GM12878 (cell line): ENCODE data around the gene GARIN3. TPM values are rescaled to one million over a fixed set of nuclear protein-coding genes. Genes with fewer than 3 reads are reported as not detected.

ENCODE experiments used
- ATAC-seq: fragments of 200-7000 bp; cut with Tn5 transposase; 3 replicates; pipeline ENCODE4 v1.9.1; 2020; ENCODE audit warnings: mild to moderate bottlenecking, moderate library complexity
- BruUV-seq: library from RNA; stranded (reverse); fragments of 400-500 nt; replicated peaks from 2 replicates; lab custom pipeline; 2021; lab: Mats Ljungman, UMichigan
- CTCF ChIA-PET: fragments of 300-600 bp; sonication (Branson Sonifier 250); formaldehyde crosslinking; extraction: SDS; loops from one replicate; lab custom pipeline; 2021; ENCODE audit warnings: inconsistent platforms; lab: Yijun Ruan, JAX
- POLR2A ChIA-PET: fragments of 350-600 bp; formaldehyde crosslinking; extraction: SDS; loops from one replicate; lab custom pipeline; 2021; ENCODE audit warnings: inconsistent platforms; lab: Charles Lee
- RAD21 ChIA-PET: fragments of 300-600 bp; sonication (Branson Sonifier 250); formaldehyde crosslinking; loops from one replicate; lab custom pipeline; 2023; ENCODE audit warnings: antibody characterized with exemption; ENCODE audit not compliant: unreplicated experiment; lab: Charles Lee
- SMC1A ChIA-PET: fragments of 300-600 bp; sonication (Branson Sonifier 250); formaldehyde crosslinking; loops from one replicate; lab custom pipeline; 2023; ENCODE audit not compliant: unreplicated experiment, uncharacterized antibody; lab: Charles Lee
- DNase-seq: peaks from one replicate; pipeline ENCODE4 v3.0.0-alpha.2; 2011; ENCODE audit warnings: low read depth, low spot score
- FAIRE-seq: peaks from 3 replicates; lab custom pipeline; 2011; peaks lifted over from hg19 to GRCh38; lab: Jason Lieb, UNC
- H2AFZ ChIP-seq: 2 replicates; pipeline ENCODE4 v1.6.0; 2011; ENCODE audit warnings: low read depth, low read length, control low read depth; ENCODE audit not compliant: control insufficient read depth
- H3K27ac ChIP-seq: 2 replicates; pipeline ENCODE4 v1.5.1; 2011; ENCODE audit warnings: control low read depth; ENCODE audit not compliant: control insufficient read depth, insufficient read depth
- H3K27me3 ChIP-seq, 2 experiments: replicated peaks in 1 of 2; 2 replicates each; pipeline versions ENCODE4 v1.6.0 to v1.6.1; 2011; ENCODE audit warnings: low read length in 1 of 2; ENCODE audit not compliant: control insufficient read depth in 2 of 2, insufficient read depth in 2 of 2
- H3K36me3 ChIP-seq, 2 experiments: 2 replicates each; pipeline ENCODE4 v1.5.1; 2011; ENCODE audit warnings: low read length in 1 of 2; ENCODE audit not compliant: control insufficient read depth in 2 of 2, insufficient read depth in 2 of 2
- H3K4me1 ChIP-seq: 2 replicates; pipeline ENCODE4 v1.6.1; 2011; ENCODE audit warnings: mild to moderate bottlenecking, low read length, moderate library complexity, mixed read lengths; ENCODE audit not compliant: control insufficient read depth, insufficient read depth
- H3K4me2 ChIP-seq: 2 replicates; pipeline ENCODE4 v1.6.0; 2011; ENCODE audit warnings: control low read depth; ENCODE audit not compliant: control insufficient read depth, insufficient read depth
- H3K4me3 ChIP-seq: fragments of 200-600 bp; sonication (generic); 2 replicates; pipeline ENCODE4 v1.5.1; 2016
- H3K79me2 ChIP-seq: 2 replicates; pipeline ENCODE4 v1.6.0; 2011; ENCODE audit warnings: low read length; ENCODE audit not compliant: control insufficient read depth, insufficient read depth
- H3K9ac ChIP-seq: 2 replicates; pipeline ENCODE4 v1.8.0; 2011; ENCODE audit warnings: low read length, control low read depth, mixed read lengths; ENCODE audit not compliant: control insufficient read depth, insufficient read depth
- H3K9me3 ChIP-seq: replicated peaks from 3 replicates; pipeline ENCODE4 v1.5.1; 2011; ENCODE audit warnings: mild to moderate bottlenecking, low read length; ENCODE audit not compliant: control insufficient read depth, insufficient read depth
- H4K20me1 ChIP-seq: 2 replicates; pipeline ENCODE4 v1.6.0; 2011; ENCODE audit not compliant: control insufficient read depth, insufficient read depth
- E2F8 ChIP-seq: fragments of 450-650 bp; IDR thresholded peaks from 2 replicates; pipeline ENCODE4 v1.6.1; 2018; ENCODE audit warnings: mild to moderate bottlenecking, low read depth, moderate library complexity; ENCODE audit not compliant: partially characterized antibody
- NR2F1 ChIP-seq: fragments of 450-650 bp; conservative IDR thresholded peaks from 2 replicates; pipeline ENCODE4 v1.6.1; 2017; ENCODE audit warnings: mild to moderate bottlenecking
- RELA ChIP-seq: fragments of 450-650 bp; IDR thresholded peaks from 2 replicates; pipeline ENCODE4 v1.8.0; 2014; ENCODE audit warnings: borderline replicate concordance; ENCODE audit not compliant: partially characterized antibody
- TCF7 ChIP-seq: IDR thresholded peaks from 2 replicates; pipeline ENCODE4 v1.6.1; 2014; ENCODE audit warnings: antibody characterized with exemption, borderline replicate concordance
- ZBTB4 ChIP-seq: fragments of 450-650 bp; formaldehyde crosslinking; IDR thresholded peaks from 2 replicates; pipeline ENCODE4 v1.4.0; 2022; ENCODE audit warnings: mild to moderate bottlenecking, moderate library complexity
- ZNF207 ChIP-seq: fragments of 450-650 bp; IDR thresholded peaks from 2 replicates; pipeline ENCODE4 v1.6.1; 2014; ENCODE audit warnings: antibody characterized with exemption, mild to moderate bottlenecking, borderline replicate concordance
- ZNF592 ChIP-seq: fragments of 450-650 bp; IDR thresholded peaks from 2 replicates; pipeline ENCODE4 v1.6.1; 2017; ENCODE audit warnings: mild to moderate bottlenecking, moderate library complexity
- WGBS: methylation state at CpG from one replicate; pipeline ENCODE4 v1.1.6; 2016; ENCODE audit warnings: low lambda C conversion rate; ENCODE audit not compliant: insufficient replicate concordance, insufficient coverage; ENCODE audit errors: missing lambda C conversion rate; 5-methylcytosine and 5-hydroxymethylcytosine counted together
- in situ Hi-C: fragments of 300-500 bp; cut with MboI; formaldehyde crosslinking; loops from 9 replicates; pipeline ENCODE4 v1.14.3; 2018; ENCODE audit warnings: mixed read lengths
- intact Hi-C: fragments of 100-400 bp; cut with micrococcal nuclease; formaldehyde crosslinking; loops from one replicate; pipeline ENCODE4 v1.14.2; 2022; ENCODE audit not compliant: unreplicated experiment
- polyA plus RNA-seq, 11 experiments: library from polyadenylated mRNA; depleted of rRNA in 4 of 11; unstranded in 6 of 11; stranded (reverse) in 5 of 11; fragments of >200 nt; fragmentation: Nextera tagmentation in 4 of 11; fragmentation: Illumina TruSeq in 1 of 11; extraction: Ambion mirVana in 4 of 11; extraction: Trizol in 1 of 11; gene quantifications; 1 replicate in 1 of 11; 2 replicates in 10 of 11; pipeline versions ENCODE4 v1.2.1 to v1.2.3, GENCODE V29; 2011 to 2016; ENCODE audit warnings: inconsistent platforms in 2 of 11, missing spikeins in 2 of 11, low read depth in 1 of 11
- total RNA-seq, 4 experiments: library from RNA; depleted of rRNA in 3 of 4; stranded (reverse); fragments of >200 nt in 3 of 4; fragmentation: Illumina TruSeq in 1 of 4; extraction: Trizol in 1 of 4; gene quantifications; 2 replicates each; pipeline versions ENCODE4 v1.2.1 to v1.2.3, GENCODE V29; 2013 to 2021

Gene GARIN3
- total and polyA plus RNA-seq, 10 of the 15 experiments (the other 5 are each of a cell fraction or from before 2014, with no cell fraction given) = 0.15 TPM; not detected in 9

GRCh38 chr5:157161996-157162395 is 4.1 kb downstream of the GARIN3 start (continued):
- TF ChIP-seq RELA = no peak
- TF ChIP-seq E2F8 = no peak

GRCh38 chr5:157160001-157160400 is 6.1 kb downstream of the GARIN3 start:
- Histone ChIP-seq H3K9me3 (no peaks in the 10 kb centered on the region), H3K27ac (no peak overlapping the region), H4K20me1 (no peaks in the 10 kb centered on the region), H3K9ac (no peak overlapping the region), H3K79me2 (no peaks in the 10 kb centered on the region), H3K36me3 (no peaks in the 10 kb centered on the region), H3K4me2 (no peak overlapping the region), H2AFZ (no peak overlapping the region), H3K4me1 (no peaks in the 10 kb centered on the region), H3K4me3 (no peak overlapping the region), H3K27me3 (no peaks in the 10 kb centered on the region; a peak in 1 of 4 replicates)
- BruUV-seq = no TSS peak
- POLR2A ChIA-PET = no interaction called here
- TF ChIP-seq TCF7 = no peak
- no peak for TF ChIP-seq ZNF592
- TF ChIP-seq NR2F1 = no peak
- TF ChIP-seq ZBTB4 (CRISPR knock-in tag) = no peak
- no peak for TF ChIP-seq ZNF207
- in situ Hi-C loops = no loop called here
- FAIRE-seq = no peak
- SMC1A ChIA-PET = interaction anchor here (1.0 kb wide), 1 partner anchor 9 kb away, joined by 3 read pairs; no protein-coding TSS in a partner anchor
- ATAC-seq = no peak
- WGBS = 91% methylated on average over 4 of the region's 4 CpGs
- RAD21 ChIA-PET = no interaction called here
- intact Hi-C loops = no loop called here
- DNase-seq = no peak
- CTCF ChIA-PET = interaction anchor here (1.3 kb wide), 1 partner anchor 11 kb away, joined by 5 read pairs; no protein-coding TSS in a partner anchor
